Measurements from ENCODE around the gene ITPR1.

Gene ITPR1

GRCh38 chr3:4564928-4565586 is 71.9 kb downstream of the ITPR1 start:
- FAIRE-seq (no peak), DNase-seq (ENCODE audit: low spot score) (no peak)

GRCh38 chr3:4565809-4566501 is 72.8 kb downstream of the ITPR1 start:
- no peak for DNase-seq (ENCODE audit: low spot score)
- no peak for FAIRE-seq

DNA sequence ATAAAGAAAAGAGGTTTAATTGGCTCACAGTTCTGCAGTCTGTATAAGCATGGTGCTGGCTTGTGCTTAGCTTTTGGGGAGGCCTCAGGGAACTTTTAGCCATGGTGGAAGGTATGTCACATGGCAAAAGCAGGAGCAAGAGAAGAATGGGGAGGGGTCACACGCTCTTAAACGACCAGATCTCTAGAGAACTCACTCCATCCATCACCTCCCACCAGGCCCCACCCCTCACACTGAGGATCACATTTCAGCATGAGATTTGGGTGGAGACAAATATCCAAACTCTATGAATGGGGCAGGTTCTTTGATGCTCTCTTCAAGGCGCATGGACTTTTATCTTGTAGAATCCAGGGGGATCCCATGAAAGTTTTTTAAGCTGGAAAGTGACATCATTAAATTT is 75.7 kb downstream of the ITPR1 start:
- DNase-seq (ENCODE audit: low spot score) = no peak
- FAIRE-seq = no peak

DNA sequence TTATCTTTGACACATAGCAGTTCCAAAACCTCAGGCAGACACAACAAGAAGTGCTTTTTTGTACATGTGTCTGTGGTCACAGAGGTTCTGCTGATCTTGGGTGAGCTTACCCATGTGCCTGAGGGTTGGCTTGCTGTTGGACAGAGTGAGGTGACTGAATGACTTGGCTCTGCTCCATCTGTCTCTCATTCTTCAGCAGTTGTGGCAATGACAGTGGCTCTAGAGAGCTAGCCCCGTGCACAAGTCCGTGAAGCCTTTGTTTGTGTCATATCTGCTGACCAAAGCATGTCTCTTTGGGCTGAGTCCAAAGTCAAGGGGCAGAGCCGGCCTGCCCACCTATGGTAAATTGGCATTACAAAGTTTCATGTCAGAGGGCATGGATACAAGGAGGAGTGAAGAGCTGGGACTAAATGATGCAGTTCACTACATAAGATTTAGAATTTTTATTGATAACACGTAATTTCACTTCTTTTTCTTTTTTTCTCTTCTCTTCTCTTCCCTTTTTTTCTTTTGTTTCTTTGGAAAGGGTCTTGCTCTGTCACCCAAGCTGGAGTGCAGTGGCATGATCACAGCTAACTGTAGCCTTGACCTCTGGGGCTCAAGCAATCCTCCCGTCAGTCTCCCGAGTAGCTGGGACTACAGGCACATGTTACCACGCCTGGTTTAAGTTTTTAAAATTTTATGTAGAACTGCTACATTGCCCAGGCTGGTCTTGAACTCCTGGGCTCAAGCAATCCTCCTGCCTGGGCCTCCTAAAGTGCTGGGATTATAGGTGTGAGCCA is 77.9 kb downstream of the ITPR1 start:
- no peak for FAIRE-seq
- DNase-seq (ENCODE audit: low spot score) = no peak

- no peak for DNase-seq (ENCODE audit: low spot score)
- peak; percentile 32 for FAIRE-seq
These were observed 78.7 kb downstream of the ITPR1 start for GRCh38 chr3:4571690-4572334.

- FAIRE-seq (no peak), DNase-seq (ENCODE audit: low spot score) (no peak)
These were observed 80.0 kb downstream of the ITPR1 start for GRCh38 chr3:4573153-4573552.

DNA sequence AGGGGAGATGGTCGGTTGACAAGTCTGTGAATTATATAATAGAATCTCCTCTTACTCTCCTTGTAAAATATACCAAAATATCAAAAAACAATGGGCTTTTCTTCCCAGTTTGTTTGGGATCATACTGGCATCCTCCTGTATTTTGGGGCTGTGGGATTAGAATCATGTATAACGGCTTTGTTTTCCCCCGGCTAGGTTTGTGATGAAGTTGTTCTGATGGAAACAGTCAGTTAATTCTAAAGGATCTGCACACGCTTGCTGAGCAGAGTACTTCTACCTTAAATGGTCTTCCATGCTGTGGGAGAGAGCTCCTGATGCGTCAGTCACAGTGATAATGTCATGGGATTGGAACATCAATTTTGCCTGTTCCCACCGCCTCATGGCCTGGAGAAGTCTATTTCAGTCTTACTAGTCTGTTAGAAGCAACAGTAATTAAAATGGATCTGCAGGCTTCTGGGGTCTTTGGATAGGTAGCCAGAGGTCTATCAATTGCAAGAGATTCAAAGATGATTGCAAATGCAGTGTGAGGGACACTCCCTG is 81.3 kb downstream of the ITPR1 start:
- FAIRE-seq = no peak

GRCh38 chr3:4575381-4575780 is 82.2 kb downstream of the ITPR1 start:
- DNase-seq (ENCODE audit: low spot score) (no peak), FAIRE-seq (no peak)

More for the DNA sequence above, 81.3 kb downstream of the ITPR1 start:
- DNase-seq (ENCODE audit: low spot score) = no peak

- FAIRE-seq (no peak), DNase-seq (ENCODE audit: low spot score) (no peak)
These were observed 84.6 kb downstream of the ITPR1 start for GRCh38 chr3:4577721-4578120.

GRCh38 chr3:4580346-4581123 is 87.4 kb downstream of the ITPR1 start:
- FAIRE-seq (no peak), DNase-seq (ENCODE audit: low spot score) (no peak)

GRCh38 chr3:4581124-4581424 is 87.9 kb downstream of the ITPR1 start:
- no peak for FAIRE-seq

GRCh38 chr3:4581498-4581897 is 88.3 kb downstream of the ITPR1 start:
- no peak for FAIRE-seq
- no peak for DNase-seq (ENCODE audit: low spot score)

More at GRCh38 chr3:4581124-4581424, 87.9 kb downstream of the ITPR1 start:
- DNase-seq (ENCODE audit: low spot score) = no peak

GRCh38 chr3:4581920-4582611 is 88.9 kb downstream of the ITPR1 start:
- FAIRE-seq = no peak

DNA sequence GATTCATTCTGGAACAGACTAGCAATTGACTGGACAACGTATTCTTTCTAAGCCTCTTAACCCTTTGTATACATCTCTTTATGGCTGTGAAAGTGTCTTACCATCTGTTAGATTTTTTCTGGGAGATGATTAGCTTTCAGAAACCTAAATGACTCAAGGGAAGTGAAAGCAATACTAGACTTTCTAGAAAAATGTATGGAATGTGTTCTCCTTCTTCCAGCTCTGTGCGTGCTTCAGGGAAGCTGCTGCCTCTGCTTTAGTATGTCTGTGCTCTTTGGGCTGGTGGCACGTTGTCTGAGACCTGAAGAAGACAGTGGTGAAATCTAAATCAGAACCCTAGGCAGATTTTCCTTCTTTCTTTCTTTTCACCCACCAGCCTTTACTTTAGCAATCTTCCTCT is 89.5 kb downstream of the ITPR1 start:
- FAIRE-seq (no peak), DNase-seq (ENCODE audit: low spot score) (no peak)

More at GRCh38 chr3:4581920-4582611, 88.9 kb downstream of the ITPR1 start:
- no peak for DNase-seq (ENCODE audit: low spot score)

DNA sequence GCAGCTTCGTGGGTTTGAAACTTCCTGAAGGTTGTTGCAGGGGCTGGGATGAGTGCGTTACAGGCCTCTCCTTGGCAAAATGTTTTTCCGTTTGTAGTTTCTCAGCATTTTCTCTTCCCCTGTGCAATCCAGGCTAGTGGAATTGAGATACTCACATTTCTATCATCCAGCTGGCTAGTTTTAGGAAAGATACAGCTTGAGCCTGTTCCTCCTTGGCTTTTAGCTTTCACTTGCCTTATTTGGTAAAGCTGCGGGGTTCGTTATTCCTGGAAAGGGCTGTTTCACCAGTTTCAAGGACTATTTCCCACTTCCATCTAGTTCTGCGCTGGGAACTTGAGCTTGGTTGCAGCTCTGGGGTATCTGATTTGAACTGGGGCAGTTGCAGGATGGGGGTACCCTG is 90.3 kb downstream of the ITPR1 start:
- FAIRE-seq (no peak), DNase-seq (ENCODE audit: low spot score) (no peak)

GRCh38 chr3:4584456-4585249 is 91.5 kb downstream of the ITPR1 start:
- no peak for FAIRE-seq
- no peak for DNase-seq (ENCODE audit: low spot score)

GRCh38 chr3:4586381-4586780 is 93.2 kb downstream of the ITPR1 start:
- FAIRE-seq (no peak), DNase-seq (ENCODE audit: low spot score) (no peak)

DNA sequence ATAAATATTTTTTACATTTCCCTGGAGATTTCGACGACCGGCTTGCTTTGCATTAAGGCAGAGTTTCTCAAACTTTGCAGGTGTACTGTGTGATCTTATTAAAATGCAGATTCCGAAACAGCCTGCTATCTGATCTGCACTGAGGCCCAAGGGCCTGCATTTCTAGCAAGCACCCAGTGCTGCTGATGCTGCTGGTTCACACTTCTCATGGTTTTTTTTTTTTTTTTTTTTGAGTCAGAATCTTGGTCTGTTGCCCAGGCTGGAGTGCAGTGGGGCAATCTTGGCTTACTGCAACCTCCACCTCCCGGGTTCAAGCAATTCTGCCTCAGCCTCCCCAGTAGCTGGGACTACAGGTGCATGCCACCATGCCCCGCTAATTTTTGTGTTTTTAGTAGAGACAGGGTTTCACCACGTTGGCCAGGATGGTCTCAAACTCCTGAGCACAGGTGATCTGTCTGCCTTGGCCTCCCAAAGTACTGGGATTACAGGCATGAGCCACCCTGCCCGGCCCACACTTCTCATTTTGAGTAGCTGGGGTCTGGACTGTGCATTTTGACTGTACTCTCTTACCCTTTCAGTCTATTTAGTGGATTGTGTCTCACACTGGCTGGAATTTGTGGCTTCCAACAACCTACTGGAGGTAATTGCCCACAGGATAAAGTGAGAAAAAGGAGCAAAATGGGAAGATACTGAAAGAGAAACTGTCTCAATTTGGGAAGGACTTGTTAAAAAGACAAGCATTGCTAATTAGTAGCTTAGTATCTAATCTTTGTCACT is 94.1 kb downstream of the ITPR1 start:
- FAIRE-seq = no peak

GRCh38 chr3:4587838-4588105 is 94.6 kb downstream of the ITPR1 start:
- DNase-seq (ENCODE audit: low spot score) (no peak), FAIRE-seq (no peak)

More for the DNA sequence above, 94.1 kb downstream of the ITPR1 start:
- DNase-seq (ENCODE audit: low spot score) = no peak
